ENCODE results near the gene ADGRB3.

- TF ChIP-seq CTCF (conservative IDR thresholded peaks at IDR 0.05; ENCODE audit: low read length) (peak; percentile 44; the same call in 1 of the 2 replicates), EZH2phosphoT487 (IDR thresholded peaks at IDR 0.05; ENCODE audit: borderline replicate concordance, low read depth, low read length) (no peak)
Observed at GRCh38 chr6:69164564-69165229, 529.6 kb downstream of the ADGRB3 start.

Data from OCI-LY7 (cell line).